GM03348 (cell line): ENCODE measurements around the gene EIF1AD.
"Not testable (repeated sequence)": the region's sequence is repeated elsewhere in the genome, so short reads cannot be mapped to it uniquely, and the experiment has no call there.

Experiments used
- DNase-seq: peaks from one replicate; pipeline ENCODE4 v3.0.0; 2012; ENCODE audit warnings: low spot score

The EIF1AD gene

GRCh38 chr11:65968600-65969482 is 33.1 kb downstream of the EIF1AD start:
- no peak for DNase-seq

DNA sequence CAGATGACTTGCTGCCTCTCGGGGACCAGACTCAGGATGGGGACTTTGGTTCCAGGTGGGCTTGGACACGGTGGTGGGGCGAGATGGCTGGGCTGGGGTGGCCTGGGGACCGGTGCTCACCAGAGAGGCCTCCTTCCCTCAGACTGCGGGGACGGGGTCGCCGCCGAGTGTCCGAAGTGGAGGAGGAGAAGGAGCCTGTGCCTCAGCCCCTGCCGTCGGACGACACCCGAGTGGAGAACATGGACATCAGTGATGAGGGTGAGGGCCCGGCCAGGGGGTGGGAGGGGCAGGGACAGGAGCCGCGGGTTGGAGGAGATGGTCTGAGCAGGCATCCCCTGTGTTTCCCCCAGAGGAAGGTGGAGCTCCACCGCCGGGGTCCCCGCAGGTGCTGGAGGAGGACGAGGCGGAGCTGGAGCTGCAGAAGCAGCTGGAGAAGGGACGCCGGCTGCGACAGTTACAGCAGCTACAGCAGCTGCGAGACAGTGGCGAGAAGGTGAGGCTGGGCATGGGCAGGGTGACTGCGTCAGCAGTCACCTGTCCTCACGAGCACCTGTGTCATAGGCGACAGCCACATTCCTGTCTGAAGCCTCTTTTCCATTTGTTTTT is 34.5 kb downstream of the EIF1AD start:
- no peak for DNase-seq

- no peak for DNase-seq
Observed at GRCh38 chr11:65965986-65966762, 35.8 kb downstream of the EIF1AD start.

DNA sequence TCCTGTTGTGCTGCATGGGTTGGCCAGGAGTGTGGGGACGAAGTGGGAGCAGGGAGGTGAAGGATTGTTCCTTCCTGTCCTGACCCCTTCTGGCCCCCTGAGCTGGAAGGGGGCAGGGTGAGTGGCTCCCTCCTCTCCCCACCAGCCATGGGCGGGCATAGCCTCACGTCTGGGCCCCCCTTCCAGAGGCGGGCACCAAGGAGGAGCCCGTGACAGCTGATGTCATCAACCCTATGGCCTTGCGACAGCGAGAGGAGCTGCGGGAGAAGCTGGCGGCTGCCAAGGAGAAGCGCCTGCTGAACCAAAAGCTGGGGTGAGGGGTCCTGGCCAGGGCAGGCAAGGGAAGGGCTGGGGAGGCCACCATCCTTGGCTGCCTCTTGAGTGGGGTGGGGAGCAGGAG is 37.1 kb downstream of the EIF1AD start:
- no peak for DNase-seq

DNA sequence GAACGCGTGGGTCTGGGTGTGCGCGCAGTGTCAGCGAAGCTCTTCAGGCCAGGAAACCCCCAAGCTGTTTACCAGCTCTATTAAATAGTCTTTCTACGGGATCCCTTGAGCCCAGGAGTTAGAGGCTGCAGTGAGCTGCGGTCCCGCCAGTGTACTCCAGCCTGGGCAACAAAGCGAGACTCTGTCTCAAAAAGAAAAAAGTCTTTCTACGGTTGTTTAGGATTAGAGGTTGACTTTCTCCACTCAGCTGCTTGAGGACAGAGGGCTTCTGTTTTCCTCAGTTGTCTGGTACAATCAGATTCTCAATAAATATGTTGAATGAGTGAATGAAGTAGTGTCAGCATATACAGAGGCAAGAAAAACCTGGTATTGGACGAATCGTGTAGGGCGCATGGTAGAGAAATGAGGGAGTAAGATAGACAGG is 39.8 kb downstream of the EIF1AD start:
- no peak for DNase-seq

DNA sequence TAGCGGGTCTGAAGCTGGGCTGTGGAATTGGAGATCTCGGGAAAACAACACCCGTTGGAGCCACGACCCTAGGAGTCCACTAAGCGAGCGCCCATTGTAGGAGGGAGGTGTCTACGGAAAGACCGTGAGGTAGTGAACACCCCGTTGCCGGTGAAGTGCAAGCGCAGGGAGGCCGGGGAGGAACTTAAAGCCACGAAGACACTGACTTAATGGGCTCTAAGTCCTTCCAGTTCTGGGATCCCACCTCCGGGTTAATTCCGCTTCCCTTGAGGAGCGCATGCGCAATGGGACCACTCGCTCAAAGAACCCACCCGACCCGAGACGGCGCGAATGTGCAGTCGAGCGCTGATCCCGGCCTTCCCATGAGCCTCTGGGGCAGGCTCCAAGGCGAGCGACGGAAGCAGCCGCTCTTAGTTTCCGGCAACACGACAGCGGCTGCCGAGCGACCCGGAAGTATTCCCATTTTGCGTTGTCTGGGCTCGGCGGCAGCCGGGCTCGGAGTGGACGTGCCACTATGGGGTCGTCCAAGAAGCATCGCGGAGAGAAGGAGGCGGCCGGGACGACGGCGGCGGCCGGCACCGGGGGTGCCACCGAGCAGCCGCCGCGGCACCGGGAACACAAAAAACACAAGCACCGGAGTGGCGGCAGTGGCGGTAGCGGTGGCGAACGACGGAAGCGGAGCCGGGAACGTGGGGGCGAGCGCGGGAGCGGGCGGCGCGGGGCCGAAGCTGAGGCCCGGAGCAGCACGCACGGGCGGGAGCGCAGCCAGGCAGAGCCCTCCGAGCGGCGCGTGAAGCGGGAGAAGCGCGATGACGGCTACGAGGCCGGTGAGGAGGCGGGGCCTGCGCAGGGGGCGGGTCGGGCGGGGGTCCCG is 40.5 kb downstream of the EIF1AD start, which contains the start of gene SART1:
Gene SART1 (plus strand): TSS at position 468 of the 874 bp plus-strand sequence. CDS start 47 bp downstream, at position 515.
- DNase-seq = peak; percentile 99

GRCh38 chr11:65960824-65961266 is 41.1 kb downstream of the EIF1AD start:
- DNase-seq = no peak

GRCh38 chr11:65958774-65959420 is 43.1 kb downstream of the EIF1AD start:
- DNase-seq = no peak

GRCh38 chr11:65958291-65958690 is 43.7 kb downstream of the EIF1AD start:
- DNase-seq = no peak

GRCh38 chr11:65954771-65955170 is 47.2 kb downstream of the EIF1AD start:
- DNase-seq = no peak

DNA sequence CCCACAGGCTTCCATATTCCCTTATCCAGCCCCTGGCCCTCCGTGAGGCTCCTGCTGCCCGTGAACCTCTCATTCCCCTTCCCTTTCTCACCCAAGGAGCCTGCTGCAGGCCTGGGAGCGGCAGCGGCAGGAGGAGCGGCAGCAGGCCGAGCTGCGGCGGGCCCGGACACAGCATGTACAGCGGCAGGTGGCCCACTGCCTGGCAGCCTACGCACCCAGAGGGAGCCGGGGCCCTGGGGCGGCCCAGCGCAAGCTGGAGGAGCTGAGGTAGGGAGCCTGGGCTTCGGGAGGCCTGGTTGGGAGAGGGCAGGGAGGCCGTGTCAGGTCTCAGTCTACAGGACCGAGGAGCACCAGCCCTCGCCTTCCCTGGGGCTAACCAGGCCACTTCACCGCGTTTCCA is 48.5 kb downstream of the EIF1AD start:
- no peak for DNase-seq

- no peak for DNase-seq
Observed at GRCh38 chr11:65952052-65952521, 49.9 kb downstream of the EIF1AD start.

GRCh38 chr11:65951641-65952040 is 50.3 kb downstream of the EIF1AD start:
- not testable (repeated sequence) for DNase-seq

GRCh38 chr11:65950711-65951110 is 51.2 kb downstream of the EIF1AD start:
- DNase-seq = not testable (repeated sequence)

- no peak for DNase-seq
Observed at GRCh38 chr11:65947603-65948125, 54.3 kb downstream of the EIF1AD start.

- DNase-seq = no peak
Observed at GRCh38 chr11:65947133-65947532, 54.8 kb downstream of the EIF1AD start.

DNA sequence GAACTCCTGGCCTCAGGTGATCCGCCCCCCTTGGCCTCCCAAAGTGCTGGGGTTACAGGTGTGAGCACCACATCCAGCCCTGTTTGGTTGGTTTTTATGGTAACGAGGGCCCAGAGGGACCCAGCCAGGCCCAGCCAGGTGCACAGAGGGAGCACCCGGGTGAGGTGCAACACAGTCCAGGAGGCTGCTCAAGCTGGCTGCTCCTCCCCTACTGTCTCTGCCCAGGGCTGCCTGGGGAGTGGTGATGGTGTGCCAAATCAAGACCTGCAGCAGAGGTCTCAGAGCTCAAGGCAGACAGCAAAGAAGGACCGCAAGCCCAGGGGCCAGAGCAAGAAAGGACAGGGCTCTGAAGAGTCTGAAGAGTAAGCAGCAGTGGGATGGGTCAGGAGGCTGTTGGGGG is 55.3 kb downstream of the EIF1AD start:
- no peak for DNase-seq
